B cell (primary cell): ENCODE measurements around the gene HOXA5. TPM values are rescaled to one million over a fixed set of nuclear protein-coding genes. Genes with fewer than 3 reads are reported as not detected.

Experiments used
- ATAC-seq: fragments of 200-7000 bp; cut with Tn5 transposase; one replicate; pipeline ENCODE4 v1.10.0; 2021; ENCODE audit warnings: low read depth, mild to moderate bottlenecking, moderate number of reproducible peaks, moderate library complexity
- CTCF ChIA-PET: fragments of 350-600 bp; sonication (Branson Sonifier 250); formaldehyde crosslinking; loops from one replicate; lab custom pipeline; 2021; ENCODE audit warnings: antibody characterized with exemption, inconsistent platforms; lab: Charles Lee
- POLR2A ChIA-PET: fragments of 350-600 bp; sonication (Branson Sonifier 250); formaldehyde crosslinking; loops from one replicate; lab custom pipeline; 2021; ENCODE audit warnings: antibody characterized with exemption; lab: Charles Lee
- DNase-seq: peaks from one replicate; pipeline ENCODE4 v3.0.0; 2013
- H2AFZ ChIP-seq: 2 replicates; pipeline ENCODE4 v1.6.1; 2012; ENCODE audit warnings: mild to moderate bottlenecking, low read depth, low read length; ENCODE audit not compliant: insufficient read depth, poor library complexity, severe bottlenecking
- H3K27ac ChIP-seq, 2 donors: 1 replicate in 1 of 2; 2 replicates in 1 of 2; pipeline ENCODE4 v1.5.1; 2012 to 2013; ENCODE audit warnings: low read length in 2 of 2, mild to moderate bottlenecking in 2 of 2, moderate library complexity in 1 of 2
- H3K27me3 ChIP-seq, 4 experiments: fragments of 200-600 bp in 1 of 4; sonication (generic) in 1 of 4; replicated peaks in 1 of 4; 1 replicate in 2 of 4; 2 replicates in 2 of 4; pipeline versions ENCODE4 v1.6.1 to v1.7.0; 2013 to 2016; ENCODE audit warnings: low read length in 3 of 4, mild to moderate bottlenecking in 2 of 4, mixed read lengths in 1 of 4, moderate library complexity in 1 of 4; ENCODE audit not compliant: insufficient read depth in 4 of 4, control insufficient read depth in 3 of 4; ENCODE audit errors: control extremely low read depth in 1 of 4
- H3K36me3 ChIP-seq, 2 experiments: replicated peaks in 1 of 2; 1 replicate in 1 of 2; 2 replicates in 1 of 2; pipeline versions ENCODE4 v1.6.1 to v1.7.1; 2013; ENCODE audit warnings: low read length in 1 of 2; ENCODE audit not compliant: insufficient read depth in 2 of 2, control insufficient read depth in 1 of 2; ENCODE audit errors: control extremely low read depth in 1 of 2, extremely low read depth in 1 of 2
- H3K4me1 ChIP-seq, 2 donors: fragments of 200-600 bp in 1 of 2; sonication (generic) in 1 of 2; 1 replicate in 1 of 2; 2 replicates in 1 of 2; pipeline versions ENCODE4 v1.5.1 to v1.6.1; 2013 to 2017; ENCODE audit warnings: low read length in 2 of 2; ENCODE audit not compliant: control insufficient read depth in 2 of 2, insufficient read depth in 2 of 2
- H3K4me2 ChIP-seq: replicated peaks from 2 replicates; pipeline ENCODE3; 2012; ENCODE audit warnings: mild to moderate bottlenecking, low read depth, low read length; ENCODE audit not compliant: poor library complexity, severe bottlenecking
- H3K4me3 ChIP-seq, 5 experiments: fragments of 200-600 bp in 1 of 5; sonication (generic) in 1 of 5; 1 replicate in 3 of 5; 2 replicates in 2 of 5; pipeline versions ENCODE4 v1.5.1 to v1.7.0; 2011 to 2016; ENCODE audit warnings: low read length in 4 of 5, mild to moderate bottlenecking in 4 of 5, low read depth in 2 of 5, control low read depth in 1 of 5, moderate library complexity in 1 of 5; ENCODE audit not compliant: insufficient read depth in 1 of 5; ENCODE audit errors: control extremely low read depth in 1 of 5, extremely low read depth in 1 of 5
- H3K79me2 ChIP-seq: fragments of 200-600 bp; sonication (generic); one replicate; pipeline ENCODE4 v1.6.0; 2016; ENCODE audit warnings: low read length; ENCODE audit not compliant: control insufficient read depth, insufficient read depth
- H3K9ac ChIP-seq: fragments of 200-600 bp; sonication (generic); 2 replicates; pipeline ENCODE4 v1.6.1; 2017; ENCODE audit warnings: mild to moderate bottlenecking, low read length, moderate library complexity
- H3K9me3 ChIP-seq, 3 donors: one replicate each; pipeline versions ENCODE4 v1.6.1 to v1.7.1; 2013; ENCODE audit warnings: low read length in 2 of 3; ENCODE audit not compliant: control insufficient read depth in 2 of 3, insufficient read depth in 1 of 3; ENCODE audit errors: control extremely low read depth in 1 of 3
- H4K20me1 ChIP-seq: 2 replicates; pipeline ENCODE4 v1.6.0; 2012; ENCODE audit warnings: mild to moderate bottlenecking, low read length; ENCODE audit not compliant: insufficient read depth, control insufficient read depth, poor library complexity, severe bottlenecking
- H3K27ac Mint-ChIP-seq: one replicate; pipeline ENCODE4 v1.8.0; 2021; ENCODE audit warnings: mixed read lengths
- H3K27me3 Mint-ChIP-seq: one replicate; pipeline ENCODE4 v1.8.0; 2021; ENCODE audit warnings: mixed read lengths
- H3K4me1 Mint-ChIP-seq: one replicate; pipeline ENCODE4 v1.8.0; 2021; ENCODE audit warnings: mixed read lengths
- H3K4me3 Mint-ChIP-seq: one replicate; pipeline ENCODE4 v1.8.0; 2021; ENCODE audit warnings: mixed read lengths
- H3K9me3 Mint-ChIP-seq: one replicate; pipeline ENCODE4 v1.8.0; 2022; ENCODE audit warnings: mixed read lengths; ENCODE audit not compliant: insufficient read depth
- EZH2 ChIP-seq: IDR thresholded peaks from 2 replicates; pipeline ENCODE4 v1.6.1; 2012; ENCODE audit warnings: borderline replicate concordance, low read depth, mild to moderate bottlenecking, moderate library complexity, low read length; ENCODE audit not compliant: insufficient read depth, poor library complexity, severe bottlenecking
- WGBS: methylation state at CpG from one replicate; pipeline ENCODE4 v1.1.5; 2013; ENCODE audit warnings: missing lambda C conversion rate; ENCODE audit not compliant: insufficient coverage; 5-methylcytosine and 5-hydroxymethylcytosine counted together
- intact Hi-C: fragments of 100-400 bp; cut with micrococcal nuclease; formaldehyde crosslinking; loops from one replicate; pipeline ENCODE4 v1.10.0; 2022
- polyA plus RNA-seq: library from polyadenylated mRNA; depleted of rRNA; stranded (reverse); fragments of >200 nt; gene quantifications from 2 replicates; pipeline ENCODE4 v1.2.3, GENCODE V29; 2012
- total RNA-seq, 2 donors: library from RNA; stranded (reverse); fragments of 120-200 nt in 1 of 2; gene quantifications; 1 replicate in 1 of 2; 2 replicates in 1 of 2; pipeline versions ENCODE4 v1.2.3 to v1.2.4, GENCODE V29; 2013 to 2022
- TF ChIP-seq, protein P1 (sequence below): fragments of 200-600 bp; IDR thresholded peaks from one replicate; pipeline ENCODE4 v1.8.0; 2022; ENCODE audit warnings: antibody characterized with exemption, mild to moderate bottlenecking

The HOXA5 gene
- total and polyA plus RNA-seq, 2 donors (not counting 1 experiment from before 2014, with no cell fraction given), result not detected

DNA sequence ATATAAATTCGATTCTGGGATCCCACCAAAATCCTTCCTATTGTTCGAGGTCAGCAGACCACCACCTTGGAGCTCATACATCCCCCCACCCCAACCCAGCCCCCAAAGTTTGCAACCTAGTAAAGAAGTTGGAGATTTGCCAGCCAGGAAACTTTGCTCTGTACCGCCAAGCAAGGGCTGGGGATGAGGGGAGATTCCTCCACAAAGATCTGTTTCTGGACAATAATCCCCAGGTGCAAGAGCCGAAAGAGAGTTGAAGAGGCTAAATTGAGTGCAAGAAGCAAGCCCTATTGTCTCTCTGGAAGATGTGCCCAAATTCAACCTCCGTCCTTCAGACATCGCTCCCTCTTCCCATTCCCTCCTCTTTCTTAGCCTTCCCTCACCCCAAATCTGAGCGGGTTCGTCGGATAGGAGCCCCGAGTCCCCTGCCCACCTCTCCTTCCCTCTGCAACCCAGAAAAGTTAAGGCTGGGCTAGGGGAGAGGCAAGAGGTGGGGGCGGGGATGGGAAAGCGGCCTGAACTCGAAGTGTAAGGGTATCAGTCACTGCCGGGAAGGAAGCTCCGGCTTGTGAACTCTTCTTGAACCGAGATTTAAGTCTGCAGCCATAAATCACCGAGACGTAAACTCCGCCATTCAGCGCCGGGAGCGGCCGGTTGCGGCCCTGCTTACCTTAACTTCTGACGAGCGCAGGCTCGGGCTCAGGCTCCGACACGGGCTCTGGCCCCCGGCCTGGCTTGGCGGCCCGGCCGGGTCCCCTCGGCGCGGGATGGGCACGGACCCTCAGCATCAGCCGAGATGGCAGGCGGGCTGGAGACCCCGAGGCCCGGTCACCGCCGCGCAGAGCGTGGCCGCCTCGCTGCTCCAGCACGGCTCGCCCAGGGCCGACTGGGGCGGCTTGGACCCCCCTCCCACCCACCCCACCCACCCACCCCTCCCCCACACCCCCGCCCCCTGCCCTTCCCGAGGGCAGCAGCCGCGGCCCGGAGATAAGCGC, 30.2 kb downstream of the HOXA5 start:
- H3K79me2 ChIP-seq, result no peaks in the 10 kb centered on the region
- TF ChIP-seq, protein P1, sequence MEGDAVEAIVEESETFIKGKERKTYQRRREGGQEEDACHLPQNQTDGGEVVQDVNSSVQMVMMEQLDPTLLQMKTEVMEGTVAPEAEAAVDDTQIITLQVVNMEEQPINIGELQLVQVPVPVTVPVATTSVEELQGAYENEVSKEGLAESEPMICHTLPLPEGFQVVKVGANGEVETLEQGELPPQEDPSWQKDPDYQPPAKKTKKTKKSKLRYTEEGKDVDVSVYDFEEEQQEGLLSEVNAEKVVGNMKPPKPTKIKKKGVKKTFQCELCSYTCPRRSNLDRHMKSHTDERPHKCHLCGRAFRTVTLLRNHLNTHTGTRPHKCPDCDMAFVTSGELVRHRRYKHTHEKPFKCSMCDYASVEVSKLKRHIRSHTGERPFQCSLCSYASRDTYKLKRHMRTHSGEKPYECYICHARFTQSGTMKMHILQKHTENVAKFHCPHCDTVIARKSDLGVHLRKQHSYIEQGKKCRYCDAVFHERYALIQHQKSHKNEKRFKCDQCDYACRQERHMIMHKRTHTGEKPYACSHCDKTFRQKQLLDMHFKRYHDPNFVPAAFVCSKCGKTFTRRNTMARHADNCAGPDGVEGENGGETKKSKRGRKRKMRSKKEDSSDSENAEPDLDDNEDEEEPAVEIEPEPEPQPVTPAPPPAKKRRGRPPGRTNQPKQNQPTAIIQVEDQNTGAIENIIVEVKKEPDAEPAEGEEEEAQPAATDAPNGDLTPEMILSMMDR, result no peak
- no peak for TF ChIP-seq EZH2
- no peak overlapping the region for H3K4me2 ChIP-seq
- H4K20me1 ChIP-seq, result no peaks in the 10 kb centered on the region
- Mint-ChIP-seq H3K27ac (no peak overlapping the region), H3K4me1 (no peaks in the 10 kb centered on the region), H3K9me3 (no peaks in the 10 kb centered on the region), H3K4me3 (no peak overlapping the region), H3K27me3 (peaks cover 13% of the 10 kb centered on the region)
- no peak overlapping the region for H2AFZ ChIP-seq
- 95% methylated on average over 24 of the region's 57 CpGs for WGBS
- ATAC-seq (no peak), DNase-seq (no peak)
- H3K9me3 ChIP-seq, result peaks cover 0 to 8% (median 0%) of the 10 kb centered on the region in 3 donors
- peaks cover 0 to 7% (median 0%) of the 10 kb centered on the region in 4 experiments for H3K27me3 ChIP-seq
- no peaks in the 10 kb centered on the region for H3K4me1 ChIP-seq
- no peaks in the 10 kb centered on the region for H3K36me3 ChIP-seq
- H3K27ac ChIP-seq, result no peak overlapping the region
- intact Hi-C loops, result no loop called here
- ChIA-PET POLR2A (no interaction called here), CTCF (no interaction called here)
- no peak overlapping the region for H3K9ac ChIP-seq
- H3K4me3 ChIP-seq, result no peak overlapping the region

- ATAC-seq (no peak), DNase-seq (no peak)
- intact Hi-C loops, result no loop called here
- H3K4me3 ChIP-seq, result no peak overlapping the region
- Mint-ChIP-seq H3K4me3 (no peak overlapping the region), H3K4me1 (no peaks in the 10 kb centered on the region), H3K9me3 (no peaks in the 10 kb centered on the region), H3K27me3 (peaks cover 8% of the 10 kb centered on the region), H3K27ac (no peak overlapping the region)
- no peaks in the 10 kb centered on the region for H3K36me3 ChIP-seq
- TF ChIP-seq EZH2, result no peak
- TF ChIP-seq, protein P1, result no peak
- no CpG with 5 or more reads among the region's 4 CpGs for WGBS
- no peaks in the 10 kb centered on the region for H4K20me1 ChIP-seq
- H3K79me2 ChIP-seq, result no peaks in the 10 kb centered on the region
- H3K27ac ChIP-seq, result no peak overlapping the region
- ChIA-PET POLR2A (no interaction called here), CTCF (no interaction called here)
- peaks cover 0 to 6% (median 0%) of the 10 kb centered on the region in 4 experiments for H3K27me3 ChIP-seq
- H3K4me2 ChIP-seq, result no peak overlapping the region
- no peaks in the 10 kb centered on the region for H3K4me1 ChIP-seq
- no peak overlapping the region for H3K9ac ChIP-seq
- H2AFZ ChIP-seq, result no peak overlapping the region
- H3K9me3 ChIP-seq, result peaks cover 0 to 15% (median 0%) of the 10 kb centered on the region in 3 donors
Observed at GRCh38 chr7:27112361-27112760, 31.1 kb downstream of the HOXA5 start.
